ENCODE results near the gene OIP5.

GRCh38 chr15:41354371-41354770, 22.0 kb upstream of the OIP5 start:
- TF ChIP-seq POLR2AphosphoS5 (IDR thresholded peaks at IDR 0.05) (no peak), CTCF (IDR thresholded peaks at IDR 0.05) (no peak), POLR2A (IDR thresholded peaks at IDR 0.05) (no peak), EP300 (IDR thresholded peaks at IDR 0.05; ENCODE audit: low read depth) (no peak)
